Left lobe of liver (tissue), 2 donors: ENCODE data around the gene NOA1. TPM values are rescaled to one million over a fixed set of nuclear protein-coding genes. Genes with fewer than 3 reads are reported as not detected.
"Not testable (repeated sequence)": the region's sequence is repeated elsewhere in the genome, so short reads cannot be mapped to it uniquely, and the experiment has no call there.

ENCODE experiments used
- ATAC-seq: fragments of 200-7000 bp; cut with Tn5 transposase; one replicate; pipeline ENCODE4 v1.9.1; 2020; ENCODE audit warnings: mild to moderate bottlenecking, moderate library complexity
- DNase-seq: peaks from one replicate; pipeline ENCODE4 v3.0.0-alpha.2; 2020; ENCODE audit warnings: low spot score
- total RNA-seq: library from RNA; stranded (reverse); gene quantifications from one replicate; pipeline ENCODE4 v1.2.1, GENCODE V29; 2021
- donor health status: DM: no; HTN: no; CAD: no; lungs with moderate emphysema.
- donor health status: DM: no; HTN: yes; CAD: no.

The NOA1 gene
- total RNA-seq, 1 donor from 2014 or later = 6.4 TPM

- DNase-seq = no peak
- no peak for ATAC-seq
Measured at GRCh38 chr4:56959100-56959499, 18.3 kb downstream of the NOA1 start.

DNA sequence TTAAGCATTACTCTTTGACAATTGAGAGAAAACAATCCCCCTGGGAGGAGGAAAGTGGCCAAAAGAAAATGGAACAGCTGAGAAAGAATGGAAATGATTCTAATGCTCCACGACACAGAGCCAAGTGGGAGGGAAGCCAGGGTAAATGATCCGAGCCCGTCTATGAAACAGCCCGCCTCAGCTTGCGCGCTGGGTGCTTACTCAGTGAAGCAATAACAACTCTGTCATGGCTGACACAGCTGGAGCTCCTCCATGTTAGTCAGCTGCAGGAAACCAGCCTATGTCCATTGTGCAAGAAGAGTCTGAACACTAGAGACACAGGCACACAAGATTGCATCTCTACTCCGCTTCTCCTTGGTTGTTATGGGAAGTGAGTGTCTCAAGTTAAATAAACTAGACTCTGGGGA lies 19.3 kb downstream of the NOA1 start:
- ATAC-seq = peak; percentile 96

GRCh38 chr4:56953680-56954520 lies 23.5 kb downstream of the NOA1 start:
- no peak for ATAC-seq
- DNase-seq = no peak

More for the DNA sequence above, 19.3 kb downstream of the NOA1 start:
- DNase-seq = peak; percentile 68

DNA sequence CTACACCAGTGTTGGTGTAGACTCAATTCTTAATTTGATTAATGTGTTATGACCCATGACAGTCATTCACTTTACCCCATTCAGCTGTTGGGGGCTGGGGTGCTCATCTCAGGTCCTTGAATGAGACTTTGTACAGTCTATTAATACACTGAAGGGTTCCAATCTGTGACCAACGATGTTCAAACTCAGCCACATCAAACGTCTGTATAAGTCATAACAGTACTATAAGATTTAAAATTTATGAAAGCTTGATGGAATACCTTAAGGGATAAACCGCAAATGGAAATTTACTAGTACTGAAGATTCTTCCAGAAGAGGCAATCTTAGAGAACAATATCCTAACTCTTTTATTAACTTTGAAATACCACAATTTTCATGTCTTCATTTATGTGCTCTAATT lies 36.0 kb downstream of the NOA1 start:
- no peak for ATAC-seq
- DNase-seq = no peak

- ATAC-seq = no peak
Measured at GRCh38 chr4:56940971-56941370, 36.4 kb downstream of the NOA1 start.

GRCh38 chr4:56940403-56940802 lies 37.0 kb downstream of the NOA1 start:
- DNase-seq (no peak), ATAC-seq (no peak)

More at GRCh38 chr4:56940971-56941370, 36.4 kb downstream of the NOA1 start:
- no peak for DNase-seq

DNA sequence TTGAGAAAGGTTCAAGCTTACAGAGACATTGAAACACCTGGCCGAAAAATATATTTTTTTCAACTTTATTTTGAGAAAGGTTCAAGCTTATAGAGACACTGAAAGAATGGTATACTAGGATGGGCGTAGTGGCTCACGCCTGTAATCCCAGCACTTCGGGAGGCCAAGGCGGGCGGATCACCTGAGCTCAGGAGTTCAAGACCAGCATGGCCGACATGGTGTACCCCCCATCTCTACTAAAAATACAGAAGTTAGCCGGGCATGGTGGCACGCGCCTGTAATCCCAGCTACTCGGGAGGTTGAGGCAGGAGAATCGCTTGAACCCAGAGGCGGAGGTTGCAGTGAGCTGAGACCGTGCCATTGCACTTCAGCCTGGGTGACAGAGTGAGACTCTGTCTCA lies 37.6 kb downstream of the NOA1 start:
- not testable (repeated sequence) for ATAC-seq, DNase-seq

GRCh38 chr4:56937262-56937661 lies 40.1 kb downstream of the NOA1 start:
- DNase-seq (no peak), ATAC-seq (no peak)

GRCh38 chr4:56931924-56932323 lies 45.5 kb downstream of the NOA1 start:
- no peak for ATAC-seq

GRCh38 chr4:56930638-56931037 lies 46.8 kb downstream of the NOA1 start:
- DNase-seq (no peak), ATAC-seq (no peak)

More at GRCh38 chr4:56931924-56932323, 45.5 kb downstream of the NOA1 start:
- no peak for DNase-seq

GRCh38 chr4:56927196-56927595 lies 50.2 kb downstream of the NOA1 start:
- DNase-seq (no peak), ATAC-seq (no peak)

DNA sequence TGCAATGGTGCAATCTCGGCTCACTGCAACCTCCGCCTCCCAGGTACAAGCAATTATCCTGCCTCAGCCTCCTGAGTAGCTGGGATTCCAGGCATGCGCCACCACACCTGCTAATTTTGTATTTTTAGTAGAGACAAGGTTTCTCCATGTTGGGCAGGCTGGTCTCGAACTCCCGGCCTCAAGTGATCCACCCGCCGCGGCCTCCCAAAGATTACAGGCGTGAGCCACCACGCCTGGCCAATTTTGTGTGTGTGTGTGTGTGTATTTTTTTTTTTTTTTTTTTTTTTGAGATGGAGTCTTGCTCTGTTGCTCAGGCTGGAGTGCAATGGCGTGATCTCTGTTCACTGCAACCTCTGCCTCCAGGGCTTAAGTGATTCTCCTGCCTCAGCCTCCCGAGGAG lies 62.4 kb downstream of the NOA1 start:
- not testable (repeated sequence) for ATAC-seq
- DNase-seq = peak; percentile 26

- no peak for DNase-seq
- ATAC-seq = no peak
Measured at GRCh38 chr4:56914336-56914735, 63.1 kb downstream of the NOA1 start.

Other genes starting within 250 kb of the NOA1 start
- not detected for gene SPINK2, start 155.9 kb downstream of the NOA1 start, total RNA-seq
- 13.4 TPM for gene REST, start 69.7 kb downstream of the NOA1 start, total RNA-seq
- 24.2 TPM for gene POLR2B, start 1.3 kb upstream of the NOA1 start, total RNA-seq
- gene IGFBP7, start 132.8 kb upstream of the NOA1 start, total RNA-seq = 68.7 TPM